Activated CD4-positive, CD25-positive, alpha-beta regulatory T cell treated with anti-CD3 and anti-CD28 coated beads, Interleukin-2, amount 50 U/mL, for 16 hours (primary cell): Measurements from ENCODE around the gene MSH3.
"Not testable (repeated sequence)": the region's sequence is repeated elsewhere in the genome, so short reads cannot be mapped to it uniquely, and the experiment has no call there.

Experiments
- DNase-seq: peaks from one replicate; pipeline ENCODE4 v3.0.0-alpha.2; 2020; ENCODE audit warnings: low read depth, low spot score

The MSH3 gene

GRCh38 chr5:80852331-80853245 lies 198.1 kb downstream of the MSH3 start:
- no peak for DNase-seq

DNA sequence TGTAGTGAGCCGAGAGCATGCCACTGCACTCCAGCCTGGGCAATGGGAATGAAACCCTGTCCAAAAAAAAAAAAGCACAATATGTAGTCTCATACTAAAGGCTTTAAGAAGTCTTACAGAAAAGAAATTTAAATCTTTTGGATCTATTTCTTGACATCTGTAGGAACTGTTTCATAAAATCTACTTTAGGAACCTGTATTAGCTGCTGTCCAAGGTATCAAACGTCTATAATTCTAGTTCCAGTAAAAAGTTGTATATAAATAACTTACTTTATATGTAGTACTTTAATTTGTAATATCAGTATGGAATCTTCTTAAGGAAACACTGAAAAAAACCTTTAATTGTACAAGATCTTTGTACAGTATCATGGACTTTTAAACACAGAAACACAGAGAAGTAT lies 199.0 kb downstream of the MSH3 start:
- no peak for DNase-seq

DNA sequence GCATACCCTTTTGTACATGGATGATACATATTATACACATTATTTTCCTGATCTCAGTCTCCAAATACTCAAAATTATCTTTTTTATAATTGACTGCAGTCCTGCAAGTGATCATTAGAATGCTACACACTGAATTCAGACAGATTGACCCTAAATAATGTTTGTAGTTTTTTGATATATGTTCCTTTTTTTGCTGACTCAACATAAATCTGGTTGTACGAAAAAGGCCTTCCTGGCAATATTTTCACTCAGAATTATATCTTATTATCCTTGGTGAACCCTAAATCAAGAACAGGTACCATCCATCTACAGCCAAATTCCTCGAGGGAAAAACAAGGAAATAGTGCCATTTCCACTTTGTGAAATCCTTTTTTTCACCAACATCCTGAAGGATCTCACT lies 200.1 kb downstream of the MSH3 start:
- no peak for DNase-seq

DNA sequence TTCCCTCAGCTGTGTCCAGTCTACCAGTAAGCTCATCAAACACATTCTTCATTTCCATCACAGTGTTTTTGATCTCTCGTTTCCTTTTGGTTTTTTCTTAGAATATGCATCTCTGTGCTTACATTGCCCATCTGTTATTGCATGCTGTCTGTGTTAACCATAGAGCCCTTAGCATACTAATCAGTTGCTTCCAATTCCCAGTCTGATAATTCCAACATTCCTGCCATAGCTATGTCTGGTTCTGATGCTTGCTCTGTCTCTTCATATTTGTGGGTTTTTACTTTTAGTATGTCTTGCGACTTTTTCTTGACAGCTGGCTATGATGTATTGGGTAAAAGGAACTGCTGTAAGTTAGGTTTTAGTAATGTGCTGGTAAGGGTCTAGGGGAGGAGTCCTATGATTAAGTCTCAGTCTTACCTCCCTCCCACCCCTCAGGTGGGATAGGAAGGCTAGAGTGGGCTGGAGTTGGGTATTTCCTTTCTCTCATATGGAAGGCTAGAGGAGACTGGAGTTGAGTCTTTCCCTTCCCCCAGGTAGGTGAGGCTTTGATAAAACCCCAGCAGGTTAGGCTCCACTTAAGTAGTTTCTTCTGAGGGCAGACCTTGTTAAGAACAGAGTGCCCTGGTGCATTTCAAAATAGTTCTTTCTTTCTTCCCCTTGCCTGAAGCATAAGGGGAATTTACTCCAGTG lies 206.6 kb downstream of the MSH3 start:
- DNase-seq = no peak

DNA sequence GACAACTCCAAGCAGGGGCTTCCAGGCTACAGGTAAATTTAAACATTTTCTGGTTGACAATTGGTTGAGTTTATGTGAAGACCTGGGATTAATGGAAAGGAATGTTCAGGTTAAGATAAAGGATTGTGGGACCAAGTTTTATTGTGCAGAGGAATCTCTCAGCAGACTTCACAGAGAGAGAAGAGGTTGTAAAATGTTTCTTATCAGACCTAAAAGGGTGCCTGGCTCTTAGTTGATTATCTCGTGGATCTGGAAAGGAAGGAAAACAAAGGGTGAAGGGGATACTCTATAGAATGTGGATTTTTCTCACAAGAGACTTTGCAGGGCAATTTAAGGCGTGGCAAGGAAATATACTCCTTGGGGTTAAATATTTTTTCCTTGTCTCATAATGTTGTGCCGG lies 209.3 kb downstream of the MSH3 start:
- DNase-seq = no peak

GRCh38 chr5:80864109-80864508 lies 209.7 kb downstream of the MSH3 start:
- DNase-seq = no peak

- no peak for DNase-seq
Measured at GRCh38 chr5:80864706-80865435, 210.4 kb downstream of the MSH3 start.

DNA sequence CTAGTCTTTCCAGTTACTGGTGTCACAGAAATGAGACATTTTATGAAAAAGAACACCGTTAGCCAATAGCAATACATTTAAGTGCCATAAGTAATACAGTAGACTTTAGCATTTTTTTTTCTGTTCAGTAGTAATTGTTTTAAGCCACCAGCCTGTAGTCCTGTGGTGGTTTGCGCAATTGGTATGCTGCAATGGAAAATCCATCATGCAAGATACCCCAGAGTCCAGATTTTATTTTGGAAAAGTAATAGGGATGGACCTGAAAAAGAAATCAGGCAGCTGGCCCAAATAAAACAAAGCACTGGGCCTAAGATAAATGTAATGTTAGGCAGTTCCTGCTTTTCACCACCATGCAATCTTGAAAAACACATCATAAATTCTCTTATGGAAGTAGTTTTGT lies 211.1 kb downstream of the MSH3 start:
- DNase-seq = no peak

- DNase-seq = no peak
Measured at GRCh38 chr5:80866371-80866770, 211.9 kb downstream of the MSH3 start.

DNA sequence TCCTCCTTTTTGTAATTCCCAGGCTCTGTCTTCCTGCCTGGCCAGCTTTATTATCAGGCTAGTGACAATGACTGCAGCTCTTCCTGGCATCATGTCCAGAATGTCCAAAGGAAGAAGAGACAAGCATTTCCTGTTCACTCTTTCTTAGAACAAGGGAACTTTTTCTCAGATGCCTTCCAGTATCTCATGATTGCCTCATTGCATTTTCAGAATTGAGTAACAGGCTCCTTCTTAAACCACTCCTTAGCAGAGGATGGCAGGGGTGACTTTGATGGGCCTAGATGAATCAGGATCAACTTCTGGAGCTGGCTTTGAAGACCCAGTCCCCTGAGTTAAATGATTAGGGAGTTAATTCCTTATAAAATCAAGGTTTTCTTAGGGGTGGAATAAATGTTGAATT lies 212.8 kb downstream of the MSH3 start:
- DNase-seq = no peak

GRCh38 chr5:80870442-80870841 lies 216.0 kb downstream of the MSH3 start:
- DNase-seq = no peak

- no peak for DNase-seq
Measured at GRCh38 chr5:80871541-80871961, 217.1 kb downstream of the MSH3 start.

GRCh38 chr5:80874162-80874561 lies 219.7 kb downstream of the MSH3 start:
- DNase-seq = no peak

GRCh38 chr5:80877592-80877991 lies 223.1 kb downstream of the MSH3 start:
- no peak for DNase-seq

DNA sequence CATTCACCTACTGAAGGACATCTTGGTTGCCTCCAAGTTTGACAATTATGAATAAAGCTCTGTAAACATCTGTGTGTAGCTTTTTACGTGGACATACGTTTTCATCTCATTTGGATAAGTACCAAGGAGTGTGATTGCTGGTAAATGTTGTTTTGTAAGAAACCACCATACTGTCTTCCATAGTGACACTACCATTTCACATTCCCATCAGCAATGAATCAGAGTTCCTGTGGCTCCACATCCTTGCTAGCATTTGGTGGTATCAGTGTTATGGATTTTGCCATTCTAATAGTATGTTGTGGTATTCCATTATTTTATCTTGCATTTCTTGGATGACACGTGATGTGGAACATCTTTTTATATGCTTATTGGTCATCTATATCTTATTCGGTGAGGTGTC lies 227.3 kb downstream of the MSH3 start:
- no peak for DNase-seq

DNA sequence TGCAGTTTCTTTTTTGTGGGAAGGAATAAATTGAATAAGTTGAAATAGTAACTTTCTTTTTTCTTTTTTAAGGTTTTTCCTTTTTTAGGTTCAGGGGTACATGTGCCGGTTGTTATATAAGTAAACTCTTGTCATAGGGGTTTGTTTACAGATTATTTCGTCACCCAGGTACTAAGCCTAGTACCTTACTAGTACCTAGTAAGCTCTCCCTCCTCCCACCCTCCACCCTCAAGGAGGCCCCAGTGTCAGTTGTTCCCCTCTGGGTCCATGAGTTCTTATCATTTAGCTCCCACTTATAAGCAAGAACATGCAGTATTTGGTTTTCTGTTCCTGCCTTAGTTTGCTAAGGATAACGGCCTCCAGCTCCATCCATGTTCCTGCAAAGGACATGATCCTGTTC lies 228.9 kb downstream of the MSH3 start:
- not testable (repeated sequence) for DNase-seq

GRCh38 chr5:80884086-80884813 lies 229.8 kb downstream of the MSH3 start:
- DNase-seq = no peak

DNA sequence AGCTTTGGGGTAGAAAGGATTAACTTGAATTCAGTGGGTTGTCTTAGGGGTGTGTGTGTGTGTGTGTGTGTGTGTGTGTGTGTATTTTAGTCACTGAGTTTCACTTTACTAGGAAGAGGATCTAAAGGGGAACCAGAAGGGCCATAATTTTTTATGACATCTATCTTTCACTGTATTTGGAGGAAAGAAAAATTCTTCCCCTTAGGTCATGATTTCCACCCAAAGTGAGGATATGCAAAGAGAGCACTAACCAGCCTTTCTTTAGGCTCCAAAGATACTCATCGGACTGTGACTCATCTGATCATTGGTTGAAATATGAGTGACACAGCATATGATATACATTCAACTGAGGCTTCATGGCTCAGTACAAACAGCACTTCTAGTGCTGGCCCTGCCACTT lies 230.5 kb downstream of the MSH3 start:
- no peak for DNase-seq

GRCh38 chr5:80885396-80886000 lies 231.0 kb downstream of the MSH3 start:
- no peak for DNase-seq

DNA sequence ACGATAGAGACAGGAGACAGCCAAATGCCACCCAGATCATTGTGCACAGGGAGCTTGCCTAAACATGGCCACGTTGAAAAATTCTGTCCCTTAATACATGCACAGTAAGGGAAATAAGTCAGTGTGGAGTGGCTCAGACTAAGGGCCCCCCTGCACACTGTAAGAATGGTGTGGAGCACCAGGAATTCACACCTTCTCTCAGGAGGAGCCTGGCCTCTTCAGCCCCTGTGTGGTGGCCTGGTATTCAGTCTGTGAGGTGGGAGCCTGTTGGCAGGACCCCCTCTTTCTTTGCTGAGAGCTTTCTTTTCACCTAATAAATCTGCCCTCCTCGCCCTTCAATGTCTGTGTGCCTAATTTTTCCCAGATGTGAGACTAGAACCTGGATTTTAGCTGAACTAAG lies 239.6 kb downstream of the MSH3 start:
- DNase-seq = no peak

- DNase-seq = no peak
Measured at GRCh38 chr5:80895523-80895922, 241.1 kb downstream of the MSH3 start.
